ENCODE measurements around the gene TMEM123.

DNA sequence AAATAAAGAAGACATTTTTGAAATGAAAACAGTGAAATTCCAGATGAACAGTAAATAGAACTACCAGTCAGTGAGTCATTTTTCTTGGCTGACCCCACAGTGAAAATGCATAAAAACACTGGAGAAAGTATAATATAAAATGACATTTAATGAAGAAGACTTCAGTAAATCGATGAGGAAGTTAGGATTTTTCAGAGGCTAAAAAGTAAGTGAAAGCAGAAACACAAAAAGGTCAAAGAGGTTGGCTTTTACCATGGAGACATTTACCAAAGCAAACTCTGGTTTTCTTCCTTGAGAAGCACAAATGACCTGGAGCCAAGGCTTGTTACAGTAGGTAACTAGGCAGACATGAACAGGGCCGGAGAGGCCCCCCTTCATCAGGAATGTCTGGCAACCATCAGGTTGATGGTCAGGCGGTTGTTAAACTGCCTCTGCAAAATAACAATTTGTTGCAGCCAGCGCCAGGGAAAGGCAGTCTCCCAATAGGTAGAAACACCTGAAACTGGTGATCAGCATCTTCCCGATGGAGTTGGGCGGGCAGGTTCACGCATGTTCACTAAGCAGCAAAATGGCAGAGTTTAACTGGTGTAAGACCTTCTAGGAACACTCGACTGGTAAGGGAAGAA lies 16.7 kb upstream of the TMEM123 start:
- no peak for TF ChIP-seq ZNF121 (CRISPR knock-in tag; IDR thresholded peaks at IDR 0.05)
- TF ChIP-seq, protein P1, sequence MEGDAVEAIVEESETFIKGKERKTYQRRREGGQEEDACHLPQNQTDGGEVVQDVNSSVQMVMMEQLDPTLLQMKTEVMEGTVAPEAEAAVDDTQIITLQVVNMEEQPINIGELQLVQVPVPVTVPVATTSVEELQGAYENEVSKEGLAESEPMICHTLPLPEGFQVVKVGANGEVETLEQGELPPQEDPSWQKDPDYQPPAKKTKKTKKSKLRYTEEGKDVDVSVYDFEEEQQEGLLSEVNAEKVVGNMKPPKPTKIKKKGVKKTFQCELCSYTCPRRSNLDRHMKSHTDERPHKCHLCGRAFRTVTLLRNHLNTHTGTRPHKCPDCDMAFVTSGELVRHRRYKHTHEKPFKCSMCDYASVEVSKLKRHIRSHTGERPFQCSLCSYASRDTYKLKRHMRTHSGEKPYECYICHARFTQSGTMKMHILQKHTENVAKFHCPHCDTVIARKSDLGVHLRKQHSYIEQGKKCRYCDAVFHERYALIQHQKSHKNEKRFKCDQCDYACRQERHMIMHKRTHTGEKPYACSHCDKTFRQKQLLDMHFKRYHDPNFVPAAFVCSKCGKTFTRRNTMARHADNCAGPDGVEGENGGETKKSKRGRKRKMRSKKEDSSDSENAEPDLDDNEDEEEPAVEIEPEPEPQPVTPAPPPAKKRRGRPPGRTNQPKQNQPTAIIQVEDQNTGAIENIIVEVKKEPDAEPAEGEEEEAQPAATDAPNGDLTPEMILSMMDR (IDR thresholded peaks at IDR 0.05), result no peak
- TF ChIP-seq, protein P2, sequence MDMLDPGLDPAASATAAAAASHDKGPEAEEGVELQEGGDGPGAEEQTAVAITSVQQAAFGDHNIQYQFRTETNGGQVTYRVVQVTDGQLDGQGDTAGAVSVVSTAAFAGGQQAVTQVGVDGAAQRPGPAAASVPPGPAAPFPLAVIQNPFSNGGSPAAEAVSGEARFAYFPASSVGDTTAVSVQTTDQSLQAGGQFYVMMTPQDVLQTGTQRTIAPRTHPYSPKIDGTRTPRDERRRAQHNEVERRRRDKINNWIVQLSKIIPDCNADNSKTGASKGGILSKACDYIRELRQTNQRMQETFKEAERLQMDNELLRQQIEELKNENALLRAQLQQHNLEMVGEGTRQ (CRISPR knock-in tag; IDR thresholded peaks at IDR 0.05), result no peak
